ENCODE results near the gene ZNF208. TPM values are rescaled to one million over a fixed set of nuclear protein-coding genes. Genes with fewer than 3 reads are reported as not detected.
"Not testable (repeated sequence)": the region's sequence is repeated elsewhere in the genome, so short reads cannot be mapped to it uniquely, and the experiment has no call there.

ZNF208 gene
- total RNA-seq, result 5.2 TPM
- long read RNA-seq, result 0 reads

GRCh38 chr19:22010437-22011143 lies at the start of gene ZNF208:
ZNF208 (minus strand) TSS chr19:22010943; CDS start chr19:22010794, 149 bp downstream.
- not testable (repeated sequence) for DNase-seq (ENCODE audit: low spot score)

- DNase-seq (ENCODE audit: low spot score), result no peak
These were observed 41.9 kb upstream of the ZNF208 start for GRCh38 chr19:22052644-22053013.

- not testable (repeated sequence) for DNase-seq (ENCODE audit: low spot score)
These were observed 30.4 kb upstream of the ZNF208 start for GRCh38 chr19:22041151-22041550.

- DNase-seq (ENCODE audit: low spot score), result no peak
These were observed 19.9 kb upstream of the ZNF208 start for GRCh38 chr19:22030680-22031079.

GRCh38 chr19:22026687-22027086 lies 15.9 kb upstream of the ZNF208 start:
- DNase-seq (ENCODE audit: low spot score), result no peak

GRCh38 chr19:22025539-22025938 lies 14.8 kb upstream of the ZNF208 start:
- not testable (repeated sequence) for DNase-seq (ENCODE audit: low spot score)

GRCh38 chr19:21970466-21970865 lies 40.3 kb downstream of the ZNF208 start:
- no peak for DNase-seq (ENCODE audit: low spot score)

- no peak for DNase-seq (ENCODE audit: low spot score)
These were observed 63.0 kb downstream of the ZNF208 start for GRCh38 chr19:21947775-21948174.

- DNase-seq (ENCODE audit: low spot score), result no peak
These were observed 70.1 kb downstream of the ZNF208 start for GRCh38 chr19:21940684-21941083.

DNA sequence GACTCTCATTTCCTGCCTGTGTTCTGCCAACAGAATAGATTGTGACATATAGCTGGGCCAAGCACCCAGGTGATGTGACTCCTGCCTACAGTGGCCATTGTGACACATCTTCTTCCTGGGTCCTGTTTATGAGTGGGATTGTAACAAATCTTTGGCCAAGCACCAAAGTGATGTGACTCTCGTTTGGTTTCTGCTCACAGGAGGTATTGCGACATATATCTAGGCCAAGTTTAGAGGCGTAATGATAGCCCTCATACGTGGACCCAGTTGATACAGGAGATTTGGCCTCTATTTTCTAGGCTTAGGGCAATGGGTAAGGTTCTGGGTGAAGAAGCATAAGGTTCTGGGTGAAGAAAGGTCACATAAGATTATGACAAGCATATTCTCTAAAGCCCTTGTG lies 76.2 kb downstream of the ZNF208 start:
- no peak for DNase-seq (ENCODE audit: low spot score)

DNA sequence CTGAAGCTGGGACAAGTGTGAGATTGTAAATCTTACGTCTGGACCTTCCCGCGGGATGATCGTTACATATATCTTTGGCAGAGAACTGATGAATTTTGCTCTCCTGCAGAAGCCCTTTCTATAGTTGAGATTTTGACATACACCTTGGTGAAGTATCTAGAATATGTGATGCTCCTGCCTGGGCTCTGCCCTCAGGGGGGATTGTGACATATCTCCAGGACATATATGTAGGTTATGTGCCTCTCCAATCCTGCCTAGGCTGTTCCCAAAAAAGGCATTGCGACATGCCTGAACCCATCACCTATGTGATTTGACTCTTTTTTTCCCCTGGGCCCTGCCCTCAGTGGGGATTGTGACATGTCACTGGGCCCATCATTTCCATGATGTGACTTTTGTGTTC lies 76.6 kb downstream of the ZNF208 start:
- no peak for DNase-seq (ENCODE audit: low spot score)

DNA sequence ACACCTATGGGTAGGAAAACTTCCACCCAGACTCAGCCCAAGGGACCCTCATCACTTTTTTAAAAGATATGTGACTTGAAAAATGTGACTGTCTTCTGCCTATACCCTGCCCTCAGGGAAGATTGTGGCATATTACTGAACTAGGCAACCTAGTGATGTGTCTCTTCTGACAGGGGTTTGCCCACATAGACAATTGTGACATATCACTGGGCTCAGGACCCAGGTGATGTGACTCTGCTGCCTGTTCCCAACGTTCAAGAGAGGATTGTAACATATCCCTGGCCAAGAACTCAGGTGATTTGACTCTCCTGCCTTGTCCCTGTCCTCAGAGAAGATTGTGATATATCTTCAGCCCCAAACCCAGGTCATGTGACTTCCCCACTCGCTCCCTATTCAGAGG lies 88.5 kb downstream of the ZNF208 start:
- no peak for DNase-seq (ENCODE audit: low spot score)

DNA sequence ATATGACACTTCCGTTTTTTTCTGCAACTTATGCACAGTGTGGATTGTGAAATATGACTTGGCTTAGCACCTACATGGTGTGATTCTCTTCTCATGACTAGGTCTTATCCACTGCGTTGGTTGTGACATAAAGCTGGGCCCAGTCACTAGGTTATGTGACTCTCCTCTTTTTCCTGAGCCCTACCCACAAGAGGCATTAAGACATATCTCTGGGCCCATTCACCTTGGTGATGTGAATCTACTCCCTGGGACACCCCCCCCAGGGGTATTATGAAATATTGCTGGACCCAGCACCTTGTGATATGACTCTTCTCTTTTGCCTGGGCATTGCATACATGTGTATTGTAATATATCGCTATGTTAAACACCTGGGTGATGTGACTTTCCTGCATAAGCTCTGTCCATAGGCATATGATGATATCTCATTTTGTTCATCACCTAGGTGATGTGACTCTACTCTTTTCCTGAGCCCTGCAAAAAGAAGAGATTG lies 89.0 kb downstream of the ZNF208 start:
- DNase-seq (ENCODE audit: low spot score), result no peak

DNA sequence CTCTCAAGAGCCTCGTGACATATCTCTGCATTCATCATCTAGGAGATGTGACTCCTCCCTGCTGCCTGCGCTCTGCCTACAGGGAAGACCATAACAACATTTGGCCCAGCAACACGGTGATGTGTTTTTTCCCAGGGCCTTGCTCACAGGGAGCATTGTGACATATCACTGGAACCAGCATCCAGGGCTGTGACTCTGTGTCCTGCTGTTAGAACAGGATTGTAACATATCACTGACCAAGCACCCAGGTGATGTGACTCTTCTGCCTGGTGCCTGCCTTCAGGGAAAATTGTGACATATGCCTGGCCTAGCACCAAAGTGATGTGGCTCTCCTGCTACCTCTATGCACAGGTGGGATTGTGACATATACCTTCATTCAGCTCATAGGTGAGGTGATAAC lies 95.3 kb downstream of the ZNF208 start:
- DNase-seq (ENCODE audit: low spot score), result no peak

- DNase-seq (ENCODE audit: low spot score), result no peak
These were observed 98.1 kb downstream of the ZNF208 start for GRCh38 chr19:21912654-21913053.

DNA sequence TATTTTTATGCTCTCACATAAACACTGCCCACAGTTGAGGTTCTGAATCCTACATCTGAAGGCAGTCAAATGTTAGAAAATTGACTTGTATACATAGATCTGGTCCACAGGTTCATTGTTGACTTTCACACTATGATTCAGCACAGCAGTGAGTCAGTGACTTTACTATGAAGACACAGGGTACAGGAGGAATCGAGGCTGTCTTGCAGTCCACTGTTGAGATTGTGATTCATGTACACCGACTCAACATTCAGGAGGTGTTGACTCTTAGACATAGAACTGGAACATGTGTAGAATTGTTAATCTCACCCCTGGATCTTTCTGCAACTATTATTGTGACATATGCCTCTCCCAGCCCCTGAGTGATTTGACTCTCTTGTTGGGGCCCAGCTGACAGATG lies 100.4 kb downstream of the ZNF208 start:
- no peak for DNase-seq (ENCODE audit: low spot score)

DNA sequence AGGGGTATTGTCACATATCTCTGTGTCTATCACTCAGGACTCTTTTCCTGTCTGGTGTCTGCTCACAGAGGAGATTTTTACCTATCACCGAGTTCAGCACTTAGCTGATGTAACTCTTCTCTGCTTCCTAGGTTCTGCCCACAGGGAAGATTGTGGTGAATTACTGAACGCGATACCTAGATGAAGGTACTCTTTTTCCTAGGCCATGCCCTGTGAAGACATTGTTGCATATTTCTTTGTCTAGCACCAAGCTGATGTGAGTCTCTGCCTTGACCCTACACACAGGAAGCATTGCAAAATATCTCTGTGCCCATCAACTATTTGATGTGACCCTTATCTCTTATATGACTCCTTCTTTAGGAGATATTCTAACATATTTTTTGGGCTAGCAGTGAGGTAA lies 102.7 kb downstream of the ZNF208 start:
- no peak for DNase-seq (ENCODE audit: low spot score)

- no peak for DNase-seq (ENCODE audit: low spot score)
These were observed 103.2 kb downstream of the ZNF208 start for GRCh38 chr19:21907516-21907915.

DNA sequence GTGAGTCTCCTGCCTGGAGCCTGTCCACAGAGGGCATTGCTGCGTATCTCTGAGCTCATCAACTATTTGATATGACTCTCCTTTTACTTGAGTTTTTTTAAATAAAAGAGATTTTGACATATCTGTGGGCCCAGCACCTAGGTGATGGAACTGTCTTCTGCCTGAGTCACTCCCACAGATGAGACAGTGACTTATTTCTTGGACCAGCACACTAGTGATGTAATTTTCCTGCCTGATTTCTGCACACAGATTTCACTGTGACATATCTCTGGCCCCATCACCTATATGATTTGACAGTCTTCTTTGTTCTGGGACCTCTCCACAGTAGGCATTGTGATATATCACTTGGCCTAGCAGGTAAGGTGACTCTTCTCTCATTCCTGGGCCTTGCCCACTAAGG lies 108.2 kb downstream of the ZNF208 start:
- DNase-seq (ENCODE audit: low spot score), result no peak

GRCh38 chr19:21901861-21902260 lies 108.9 kb downstream of the ZNF208 start:
- no peak for DNase-seq (ENCODE audit: low spot score)

DNA sequence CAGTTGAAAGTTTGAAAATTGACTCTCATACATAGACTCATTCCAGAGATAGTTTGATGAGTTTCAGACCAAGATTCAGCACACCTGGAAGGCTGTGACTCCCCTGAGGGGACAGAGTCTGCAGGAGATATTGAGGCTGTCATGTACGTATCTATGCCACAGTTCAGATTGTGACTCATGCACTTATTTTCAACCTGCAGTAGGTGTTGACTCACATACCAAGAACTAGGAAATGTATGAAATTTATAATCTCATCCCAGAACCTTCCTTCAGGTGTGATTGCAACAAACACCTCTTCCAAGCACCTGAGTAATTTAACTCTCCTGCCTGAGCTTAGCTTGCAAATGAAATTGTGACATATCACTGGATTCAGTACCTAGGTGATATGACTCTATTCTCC lies 110.3 kb downstream of the ZNF208 start:
- DNase-seq (ENCODE audit: low spot score), result no peak

DNA sequence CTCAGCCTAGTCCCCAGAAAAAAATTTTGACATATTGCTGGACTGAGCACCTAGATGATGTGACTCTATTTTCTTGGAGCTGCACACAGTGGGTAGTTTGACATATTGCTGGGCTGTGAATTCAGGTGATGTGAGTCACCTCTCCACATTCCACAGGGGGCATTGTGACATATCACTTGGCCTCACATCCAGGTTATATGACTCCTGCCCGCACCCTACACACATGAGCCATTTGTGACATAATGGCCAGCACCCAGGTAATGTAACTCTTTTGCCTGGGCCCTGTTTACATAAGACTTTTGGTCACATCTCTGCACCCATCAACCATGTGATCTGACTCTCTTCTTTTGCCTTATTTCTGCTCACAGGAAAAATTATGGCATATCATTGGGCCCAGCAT lies 119.7 kb downstream of the ZNF208 start:
- DNase-seq (ENCODE audit: low spot score), result no peak

DNA sequence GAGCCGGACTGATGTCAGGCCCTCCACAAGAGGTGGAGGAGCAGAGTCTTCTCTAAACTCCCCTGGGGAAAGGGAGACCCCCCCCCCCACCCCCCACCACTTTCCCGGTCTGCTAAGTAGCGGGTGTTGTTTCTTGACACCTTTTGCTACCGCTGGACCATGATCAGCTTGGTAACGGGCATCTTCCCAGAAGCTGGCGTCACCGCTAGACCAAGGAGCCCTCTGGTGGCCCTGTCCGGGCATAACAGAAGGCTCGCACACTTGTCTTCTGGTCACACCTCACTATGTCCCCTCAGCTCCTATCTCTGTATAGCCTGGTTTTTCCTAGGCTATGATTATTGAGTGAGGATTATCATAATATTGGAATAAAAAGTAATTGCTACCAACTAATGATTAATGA lies 120.7 kb downstream of the ZNF208 start:
- not testable (repeated sequence) for DNase-seq (ENCODE audit: low spot score)
